ENCODE data around the gene NDUFV2.
"Not testable (repeated sequence)": the region's sequence is repeated elsewhere in the genome, so short reads cannot be mapped to it uniquely, and the experiment has no call there.

Gene NDUFV2

DNA sequence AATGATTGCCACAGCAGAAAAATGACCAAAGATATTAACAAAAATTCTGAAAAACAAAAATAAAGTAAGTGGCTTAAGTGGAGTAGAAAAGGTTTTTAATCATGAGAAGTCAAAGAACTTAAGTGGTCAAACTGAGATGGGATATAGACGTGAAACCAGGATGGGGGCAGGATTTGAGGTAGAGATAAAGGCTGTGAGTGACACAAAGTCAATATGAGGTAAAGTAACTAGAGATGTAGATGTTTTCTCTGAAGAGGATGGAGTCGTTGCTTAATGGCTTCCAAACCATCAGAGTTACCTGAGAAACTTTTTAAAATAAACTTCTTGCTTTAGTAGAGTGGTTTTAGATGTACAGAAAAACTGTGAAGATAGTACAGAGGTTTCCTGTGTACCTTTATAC lies 55.3 kb downstream of the NDUFV2 start:
- DNase-seq = no peak

DNA sequence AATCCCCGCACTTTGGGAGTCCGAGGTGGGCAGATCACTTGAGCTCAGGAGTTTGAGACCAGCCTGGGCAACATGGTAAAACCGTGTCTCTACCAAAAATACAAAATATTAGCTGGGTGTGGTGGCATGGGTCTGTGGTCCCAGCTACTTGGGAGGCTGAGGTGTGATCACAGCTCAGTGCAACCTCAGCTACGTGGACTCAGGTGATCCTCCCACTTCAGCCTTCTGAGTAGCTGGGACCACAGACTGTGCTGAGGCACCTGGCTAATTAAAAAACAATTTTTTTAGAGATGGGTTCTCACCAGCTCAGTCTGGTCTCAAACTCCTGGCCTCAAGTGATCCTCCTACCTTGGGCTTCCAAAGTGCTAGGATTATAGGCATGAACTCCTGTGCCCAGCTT lies 57.5 kb downstream of the NDUFV2 start:
- DNase-seq = no peak

DNA sequence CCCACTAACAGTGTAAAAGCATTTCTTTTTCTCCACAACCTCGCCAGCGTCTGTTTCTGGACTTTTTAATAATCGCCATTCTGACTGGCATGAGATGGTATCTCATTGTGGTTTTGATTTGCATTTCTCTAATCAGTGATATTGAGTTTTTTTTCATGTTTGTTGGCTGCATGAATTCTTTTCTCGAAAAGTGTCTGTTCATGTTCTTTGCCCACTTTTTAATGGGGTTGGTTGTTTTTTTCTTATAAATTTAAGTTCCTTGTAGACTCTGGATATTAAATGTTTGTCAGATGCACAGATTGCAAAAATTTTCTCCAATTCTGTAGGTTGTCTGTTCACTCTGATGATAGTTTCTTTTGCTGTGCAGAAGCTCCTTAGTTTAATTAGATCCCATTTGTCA lies 60.2 kb downstream of the NDUFV2 start:
- not testable (repeated sequence) for DNase-seq

DNA sequence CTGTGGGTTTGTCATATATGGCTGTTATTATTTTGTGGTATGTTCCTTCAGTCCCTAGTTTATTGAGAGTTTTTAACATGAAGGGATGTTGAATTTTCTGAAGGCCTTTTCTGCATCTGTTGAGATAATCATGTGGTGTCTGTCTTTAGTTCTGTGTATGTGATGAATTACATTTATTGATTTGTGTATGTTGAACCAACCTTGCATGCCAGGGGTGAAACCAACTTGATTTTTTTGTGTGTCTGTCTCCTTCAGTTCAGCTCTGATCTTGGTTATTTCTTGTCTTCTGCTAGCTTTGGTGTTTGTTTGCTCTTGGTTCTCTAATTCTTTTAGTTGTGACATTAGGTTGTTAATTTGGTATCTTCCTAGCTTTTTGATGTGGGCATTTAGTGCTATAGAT lies 61.6 kb downstream of the NDUFV2 start:
- not testable (repeated sequence) for DNase-seq

DNA sequence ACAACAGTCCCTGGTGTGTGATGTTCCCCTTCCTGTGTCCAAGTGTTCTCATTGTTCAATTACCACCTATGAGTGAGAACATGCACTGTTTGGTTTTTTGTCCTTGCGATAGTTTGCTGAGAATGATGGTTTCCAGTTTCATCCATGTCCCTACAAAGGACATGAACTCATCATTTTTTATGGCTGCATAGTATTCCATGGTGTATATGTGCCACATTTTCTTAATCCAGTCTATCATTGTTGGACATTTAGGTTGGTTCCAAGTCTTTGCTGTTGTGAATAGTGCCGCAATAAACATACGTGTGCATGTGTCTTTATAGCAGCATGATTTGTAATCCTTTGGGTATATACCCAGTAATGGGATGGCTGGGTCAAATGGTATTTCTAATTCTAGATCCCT lies 63.4 kb downstream of the NDUFV2 start:
- DNase-seq = not testable (repeated sequence)

DNA sequence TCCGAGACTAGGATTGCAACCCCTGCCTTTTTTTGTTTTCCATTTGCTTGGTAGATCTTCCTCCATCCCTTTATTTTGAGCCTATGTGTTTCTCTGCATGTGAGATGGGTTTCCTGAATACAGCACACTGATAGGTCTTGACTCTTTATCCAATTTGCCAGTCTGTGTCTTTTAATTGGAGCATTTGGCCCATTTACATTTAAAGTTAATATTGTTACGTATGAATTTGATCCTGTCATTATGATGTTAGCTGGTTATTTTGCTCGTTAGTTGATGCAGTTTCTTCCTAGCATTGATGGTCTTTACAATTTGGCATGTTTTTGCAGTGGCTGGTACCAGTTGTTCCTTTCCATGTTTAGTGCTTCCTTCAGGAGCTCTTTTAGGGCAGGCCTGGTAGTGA lies 67.0 kb downstream of the NDUFV2 start:
- not testable (repeated sequence) for DNase-seq

DNA sequence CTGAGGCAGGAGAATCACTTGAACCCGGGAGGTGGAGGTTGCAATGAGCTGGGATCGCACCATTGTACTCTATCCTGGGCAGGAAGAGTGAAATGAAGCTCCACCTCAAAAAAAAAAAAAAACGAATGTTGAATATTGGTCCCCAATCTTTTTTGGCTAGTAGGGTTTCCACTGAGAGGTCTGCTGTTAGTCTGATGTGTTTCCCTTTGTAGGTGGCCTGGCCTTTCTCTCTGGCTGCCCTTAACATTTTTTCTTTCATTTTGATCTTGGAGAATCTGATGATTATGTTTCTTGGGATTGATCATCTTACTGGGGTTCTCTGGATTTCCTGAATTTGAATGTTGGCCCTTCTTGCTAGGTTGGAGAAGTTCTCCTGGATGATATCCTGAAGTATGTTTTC lies 69.4 kb downstream of the NDUFV2 start:
- not testable (repeated sequence) for DNase-seq

DNA sequence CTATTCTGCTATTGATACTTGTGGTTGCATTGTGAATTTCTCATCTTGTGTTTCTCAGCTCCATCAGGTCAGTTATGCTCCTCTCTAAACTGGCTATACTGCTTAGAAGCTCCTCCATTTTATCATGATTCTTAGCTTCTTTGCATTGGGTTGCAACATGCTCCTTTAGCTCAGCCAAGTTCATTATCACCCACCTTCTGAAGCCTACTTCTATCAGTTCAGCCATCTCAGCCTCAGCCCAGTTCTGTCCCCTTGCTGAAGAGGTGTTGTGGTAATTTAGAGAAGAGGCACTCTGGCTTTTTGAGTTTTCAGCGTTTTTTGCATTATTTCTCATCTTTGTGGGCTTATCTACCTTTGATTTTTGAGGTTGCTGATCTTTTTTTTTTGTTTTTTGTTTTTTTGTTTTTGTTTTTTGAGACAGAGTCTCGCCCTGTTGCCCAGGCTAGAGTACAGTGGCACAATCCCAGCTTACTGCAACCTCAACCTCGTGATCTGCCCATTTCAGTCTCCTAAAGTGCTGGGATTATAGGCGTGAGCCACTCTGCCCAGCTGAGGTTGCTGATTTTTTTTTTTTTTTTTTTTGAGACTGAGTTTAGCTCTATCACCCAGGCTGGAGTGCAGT lies 70.1 kb downstream of the NDUFV2 start:
- DNase-seq = no peak

DNA sequence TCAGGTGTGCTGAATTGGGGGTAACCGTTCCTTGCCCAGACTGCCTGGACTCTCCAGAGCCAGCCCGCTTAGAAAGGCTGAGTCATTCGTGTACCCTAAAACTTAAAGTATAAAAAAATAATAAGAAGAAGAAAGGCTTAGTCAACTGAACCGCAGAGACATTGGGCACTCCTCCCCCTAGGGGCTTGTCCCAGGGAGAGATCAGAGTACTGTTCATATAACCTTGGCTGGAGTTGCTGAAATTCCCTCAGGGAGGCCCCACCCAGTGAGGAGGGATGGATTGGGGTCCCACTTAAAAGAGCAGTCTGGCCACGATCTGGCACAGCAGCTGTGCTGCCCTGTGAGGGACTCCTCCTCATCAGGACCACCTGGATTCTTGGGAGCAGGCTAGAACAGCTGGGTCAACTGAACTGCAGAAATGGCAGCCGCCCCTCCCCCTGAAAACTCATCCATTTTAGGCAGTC lies 71.3 kb downstream of the NDUFV2 start:
- no peak for DNase-seq

DNA sequence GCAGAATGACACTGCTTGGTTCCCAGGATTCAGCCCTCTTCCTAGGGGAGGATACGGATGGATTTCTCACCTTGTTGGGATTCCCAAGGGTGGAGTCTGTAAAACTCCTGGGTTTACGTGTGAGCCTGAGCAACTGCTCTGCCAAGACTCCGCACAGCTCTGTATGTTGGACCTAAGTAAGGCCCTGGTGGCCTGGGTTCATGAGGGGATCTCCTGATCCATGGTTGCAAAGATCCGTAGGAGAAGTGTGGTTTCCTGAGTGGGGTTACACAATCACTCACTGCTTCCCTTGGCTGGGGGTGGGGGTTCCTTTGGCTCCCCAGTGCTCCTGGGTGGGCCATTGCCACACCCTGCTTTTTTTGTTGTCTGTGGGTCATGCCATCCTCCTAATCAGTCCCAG lies 71.8 kb downstream of the NDUFV2 start:
- no peak for DNase-seq

DNA sequence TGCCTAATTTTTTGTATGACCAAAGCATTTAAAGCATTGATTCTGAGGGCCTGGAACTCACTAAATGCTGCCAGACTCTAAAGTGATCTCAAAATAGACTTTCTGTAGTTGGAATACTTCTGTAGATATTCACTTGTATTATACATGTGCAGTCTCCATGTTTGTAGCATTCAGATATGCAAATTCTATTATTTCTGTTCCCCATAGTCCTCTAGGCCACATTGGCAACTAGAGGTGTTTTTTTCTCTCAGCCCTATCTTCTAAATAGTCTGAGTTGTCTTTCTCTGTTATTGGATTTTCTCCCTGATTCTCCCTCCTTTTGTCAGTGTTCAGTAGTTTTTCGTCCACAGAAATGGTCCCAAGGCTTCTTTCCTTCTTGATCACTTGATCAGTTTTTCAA lies 72.6 kb downstream of the NDUFV2 start:
- DNase-seq = no peak

DNA sequence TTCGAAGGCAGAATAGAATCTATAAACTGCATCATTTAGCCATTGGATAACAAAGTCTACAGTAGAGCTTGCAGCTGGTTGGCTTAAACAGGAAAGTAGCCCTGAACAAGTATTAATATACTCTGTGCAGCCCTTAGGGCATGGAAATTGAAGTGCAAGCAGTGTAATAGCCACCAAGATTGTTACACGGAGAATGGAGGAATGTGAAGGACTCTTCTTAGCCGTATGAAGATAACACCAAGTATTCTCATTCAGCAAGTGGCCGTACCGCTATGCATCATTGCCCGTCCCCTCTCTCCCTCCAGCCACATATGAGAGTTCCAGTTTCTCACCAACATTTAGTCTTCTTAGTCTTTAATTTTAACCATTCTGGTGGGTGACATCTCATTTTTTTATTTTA lies 74.5 kb downstream of the NDUFV2 start:
- DNase-seq = no peak

DNA sequence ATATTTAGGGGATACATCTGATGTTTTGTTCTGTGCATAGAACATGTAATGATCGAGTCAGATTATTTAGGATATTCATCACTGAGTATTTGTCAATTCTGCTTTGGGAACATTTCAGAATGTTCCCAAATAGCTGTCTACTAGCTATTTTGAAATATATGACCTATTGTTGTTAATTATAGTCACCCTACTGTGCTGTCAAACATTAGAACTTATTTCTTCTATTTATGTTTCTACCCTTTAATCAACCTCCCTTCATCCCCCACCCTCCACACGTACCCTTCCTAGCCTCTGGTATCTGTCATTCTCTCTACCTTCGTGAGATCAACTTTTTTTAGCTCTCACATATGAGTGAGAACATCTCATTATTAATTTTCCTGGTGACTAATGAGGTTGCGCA lies 75.0 kb downstream of the NDUFV2 start:
- no peak for DNase-seq

DNA sequence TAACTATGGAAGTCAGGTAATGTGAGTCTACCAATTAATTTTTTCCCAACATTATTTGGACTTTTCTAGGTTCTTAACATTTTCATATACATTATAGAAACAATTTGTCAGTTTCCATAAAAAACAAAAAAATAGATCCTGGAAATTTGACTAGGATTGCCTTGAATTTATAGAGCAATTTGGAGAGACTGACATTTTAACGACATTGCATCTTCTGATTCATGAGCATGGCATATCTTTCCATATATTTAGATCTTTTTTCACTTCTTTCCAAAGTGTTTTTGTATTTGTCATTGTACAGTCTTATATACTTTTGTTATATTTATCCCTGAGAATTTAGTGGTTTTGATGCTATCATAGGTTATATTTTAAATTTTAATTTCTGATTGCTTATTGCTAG lies 76.1 kb downstream of the NDUFV2 start:
- DNase-seq = no peak

DNA sequence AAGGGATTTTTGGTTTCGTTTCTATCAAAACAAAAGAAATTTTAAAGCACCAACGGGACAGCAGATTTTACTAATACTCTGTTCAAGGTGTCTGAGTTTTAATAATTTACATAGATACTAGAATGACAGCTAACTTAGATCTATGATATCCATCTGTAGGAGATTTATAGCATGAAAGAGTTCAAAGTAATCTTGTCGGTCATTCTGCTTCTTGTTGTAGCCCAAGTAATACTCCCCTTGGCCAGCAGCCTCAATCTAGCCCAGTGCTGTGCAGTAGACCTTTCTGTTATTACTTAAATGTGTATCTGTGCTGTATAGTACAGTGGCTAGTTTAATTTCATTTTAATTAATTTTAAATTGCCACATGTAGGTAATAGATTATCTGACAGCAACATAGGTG lies 78.8 kb downstream of the NDUFV2 start:
- DNase-seq = no peak

DNA sequence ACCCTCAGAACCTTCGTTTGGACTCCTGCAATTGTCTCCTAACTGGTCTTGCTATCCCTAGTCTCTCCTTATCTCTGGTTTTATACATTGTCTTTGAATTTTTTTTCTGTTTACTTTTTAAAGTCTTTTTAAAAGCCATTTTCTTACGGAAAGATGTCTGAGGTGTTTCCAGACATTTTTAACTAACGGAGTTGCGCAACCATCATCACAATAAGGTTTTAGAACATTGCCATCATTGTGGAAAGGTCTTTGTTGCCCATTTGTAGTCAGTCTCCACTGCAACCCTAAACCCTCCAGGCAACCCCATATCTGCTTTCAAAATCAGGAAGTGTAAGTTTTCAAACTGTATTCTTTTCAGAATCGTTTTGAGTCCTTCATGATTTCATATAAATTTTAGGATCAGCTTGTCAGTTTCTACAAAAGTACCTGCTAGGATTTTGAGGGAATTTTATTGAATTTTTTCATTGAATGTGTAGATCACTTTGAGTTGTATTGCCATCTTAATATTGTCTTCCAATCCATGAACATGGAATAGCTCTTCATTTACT lies 80.4 kb downstream of the NDUFV2 start:
- DNase-seq = no peak
